GM12891 (cell line): ENCODE data around the gene SPRR4.

Source experiments
- POLR2A ChIP-seq: IDR thresholded peaks from 2 replicates; pipeline ENCODE4 v1.6.1; 2011; ENCODE audit warnings: low read depth, low read length, control low read depth
- POLR2AphosphoS5 ChIP-seq: IDR thresholded peaks from 2 replicates; pipeline ENCODE4 v1.6.1; 2011; ENCODE audit warnings: low read depth, low read length, control low read depth
- POU2F2 ChIP-seq: IDR thresholded peaks from 2 replicates; pipeline ENCODE4 v1.6.1; 2011; ENCODE audit warnings: low read depth, mild to moderate bottlenecking, control low read depth, low read length, moderate library complexity
- SPI1 ChIP-seq: IDR thresholded peaks from 2 replicates; pipeline ENCODE4 v1.6.1; 2011; ENCODE audit warnings: low read depth, low read length, control low read depth
- TAF1 ChIP-seq: IDR thresholded peaks from 2 replicates; pipeline ENCODE4 v1.6.1; 2011; ENCODE audit warnings: low read depth, low read length, control low read depth

GRCh38 chr1:152961226-152961891 is 9.1 kb upstream of the SPRR4 start:
- no peak for TF ChIP-seq POLR2A
- TF ChIP-seq SPI1, result no peak
- no peak for TF ChIP-seq POLR2AphosphoS5
- TF ChIP-seq POU2F2, result no peak
- TF ChIP-seq TAF1, result no peak
